Glomerular visceral epithelial cell (primary cell): Measurements from ENCODE around the gene ARFGEF3.
"Not testable (repeated sequence)": the region's sequence is repeated elsewhere in the genome, so short reads cannot be mapped to it uniquely, and the experiment has no call there.

ENCODE experiments used
- DNase-seq: peaks from one replicate; pipeline ENCODE4 v3.0.0-alpha.2; 2016; ENCODE audit errors: extremely low spot score

ARFGEF3 gene

DNA sequence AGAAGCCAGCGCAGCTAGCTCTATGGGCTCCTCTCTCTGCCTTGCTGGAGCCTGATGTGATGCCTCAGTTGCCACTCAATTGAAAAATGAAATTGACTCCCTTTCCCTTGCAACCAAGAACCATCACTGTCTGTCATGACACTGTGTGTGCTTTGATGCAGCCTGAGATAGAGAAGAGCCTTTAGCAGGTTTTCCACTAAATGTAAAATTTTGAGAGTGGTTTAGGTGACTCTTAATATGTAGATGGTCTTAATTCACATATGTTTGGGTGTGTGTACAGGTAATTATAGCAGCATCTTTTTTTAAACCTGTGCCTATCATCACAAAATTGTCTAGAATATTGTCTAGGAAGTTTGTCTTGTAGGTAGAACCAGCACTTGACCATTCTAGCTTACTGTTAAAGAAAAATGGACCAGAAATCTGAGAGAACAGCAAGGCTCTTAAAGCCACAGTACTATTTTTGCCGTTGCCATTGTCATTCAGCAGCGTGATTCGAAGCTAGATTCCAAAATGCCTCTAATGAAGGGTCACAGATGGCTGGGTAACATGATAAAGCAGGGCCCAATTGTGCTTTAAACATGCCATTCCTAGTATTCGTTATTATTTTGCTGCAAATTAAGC lies 1.3 kb downstream of the ARFGEF3 start:
- DNase-seq: no peak

DNA sequence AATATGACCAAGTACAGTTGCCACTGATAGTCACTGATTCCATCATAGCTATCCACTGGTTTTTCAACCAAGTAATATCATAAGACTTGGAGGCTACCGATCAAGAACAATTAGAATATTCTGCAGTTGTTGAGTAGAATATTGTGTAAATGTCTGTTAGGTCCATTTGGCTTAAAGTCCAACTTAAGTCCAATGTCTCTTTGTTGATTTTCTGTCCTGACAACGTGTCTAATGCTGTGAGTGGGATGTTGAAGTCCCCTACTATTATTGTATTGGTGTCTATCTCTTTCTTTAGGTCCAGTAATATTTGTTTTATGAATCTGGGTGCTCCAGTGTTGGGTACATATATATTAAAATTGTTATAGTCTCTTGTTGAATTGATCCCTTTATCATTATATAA lies 13.9 kb downstream of the ARFGEF3 start:
- DNase-seq: no peak

DNA sequence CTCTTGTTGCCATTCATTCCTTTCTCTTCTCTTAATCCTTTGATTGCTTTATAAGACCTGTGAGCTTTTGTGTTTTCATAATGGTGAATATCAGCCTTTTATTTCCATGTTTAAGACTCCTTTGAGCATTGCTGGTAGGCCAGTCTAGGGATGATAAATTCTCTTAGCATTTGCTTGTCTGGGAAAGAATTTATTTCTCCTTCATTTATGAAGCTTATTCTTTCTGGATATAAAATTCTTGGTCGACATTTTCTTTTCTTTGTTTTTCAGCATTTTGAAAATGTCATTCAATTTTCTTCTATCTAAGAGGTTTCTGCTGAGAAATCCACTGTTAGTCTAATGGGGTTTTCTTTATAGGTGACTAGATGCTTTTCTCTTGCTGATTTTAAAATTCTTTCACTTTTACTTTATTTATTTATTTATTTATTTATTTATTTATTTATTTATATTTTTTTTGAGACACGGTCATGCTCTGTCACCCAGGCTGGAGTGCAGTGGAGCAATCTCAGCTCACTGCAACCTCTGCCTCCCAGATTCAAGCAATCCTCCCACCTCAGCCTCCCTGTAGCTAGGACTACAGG lies 15.0 kb downstream of the ARFGEF3 start:
- no peak for DNase-seq

DNA sequence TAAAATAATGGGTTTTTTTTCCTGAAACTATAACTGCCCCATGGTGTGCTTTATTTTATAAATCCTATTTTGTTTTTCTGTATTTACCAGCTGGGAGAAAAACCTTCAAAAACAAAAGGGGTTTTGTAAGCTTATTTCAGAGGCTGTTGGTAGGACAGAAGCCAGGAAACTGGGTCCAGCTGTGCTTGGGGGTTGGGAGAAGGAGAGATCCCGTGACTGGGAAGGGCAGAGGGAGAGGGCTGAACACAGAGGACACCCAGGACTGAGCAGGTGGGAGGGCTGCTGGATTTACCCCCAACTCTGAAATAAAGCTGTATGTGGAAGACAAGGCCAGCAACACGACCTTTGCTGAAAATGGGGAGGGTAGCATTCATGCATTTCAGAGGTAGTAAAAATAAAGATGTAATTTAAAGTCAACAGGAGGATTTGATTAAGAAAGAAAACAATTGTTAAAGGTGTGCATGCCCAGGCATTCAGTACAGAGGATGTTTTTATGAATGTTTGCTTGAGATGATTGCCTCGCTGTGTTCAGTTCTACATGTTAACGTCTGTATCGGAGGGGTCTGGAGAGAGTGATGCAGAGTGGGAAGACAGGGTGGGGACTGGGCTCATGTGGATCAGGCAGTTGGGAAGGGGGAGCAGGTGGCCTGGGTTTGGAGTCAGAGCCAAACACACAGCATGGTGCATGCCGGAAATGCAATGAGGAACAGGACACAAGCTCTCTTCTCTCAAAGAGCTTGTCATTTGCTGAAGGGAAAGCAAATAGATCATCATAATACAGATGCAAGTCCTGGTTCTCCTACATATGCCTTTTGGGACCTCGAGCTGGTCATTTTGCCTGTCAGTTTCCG lies 21.4 kb downstream of the ARFGEF3 start:
- no peak for DNase-seq

DNA sequence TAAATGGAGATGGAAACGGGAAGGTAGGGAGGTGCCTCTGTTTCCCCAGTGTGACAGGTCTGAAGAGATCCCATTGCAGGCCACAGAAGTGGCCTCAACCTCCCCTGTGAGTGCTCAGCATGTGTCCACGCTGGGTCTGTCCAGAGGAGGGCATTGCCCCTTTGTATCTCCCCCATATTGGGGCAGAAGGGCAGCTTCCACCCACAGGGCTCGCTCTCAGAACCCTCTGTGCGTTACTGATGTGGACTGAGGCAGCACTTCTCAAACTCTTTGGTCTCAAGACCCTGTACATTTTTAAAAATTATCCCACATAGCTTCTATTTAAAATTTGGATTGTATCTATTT lies 22.0 kb downstream of the ARFGEF3 start:
- no peak for DNase-seq

DNA sequence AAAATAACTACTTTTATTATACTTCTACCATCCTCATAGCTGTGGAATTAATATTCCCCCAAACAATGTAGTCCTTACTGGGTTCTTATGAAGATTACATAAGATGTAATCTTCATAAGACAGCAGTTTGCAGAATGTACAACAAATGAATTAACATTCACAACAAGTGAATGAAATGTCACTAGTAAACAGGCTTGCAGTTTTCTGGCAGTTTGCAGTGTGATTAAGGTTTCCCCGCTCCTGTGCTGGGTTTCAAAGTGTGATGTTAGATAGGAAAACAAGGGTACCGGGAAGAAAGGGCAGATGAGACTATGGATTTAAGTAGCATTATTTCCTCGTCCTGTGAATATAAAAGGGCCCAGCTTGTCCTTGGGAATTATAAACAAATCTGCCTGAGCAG lies 22.5 kb downstream of the ARFGEF3 start:
- no peak for DNase-seq

DNA sequence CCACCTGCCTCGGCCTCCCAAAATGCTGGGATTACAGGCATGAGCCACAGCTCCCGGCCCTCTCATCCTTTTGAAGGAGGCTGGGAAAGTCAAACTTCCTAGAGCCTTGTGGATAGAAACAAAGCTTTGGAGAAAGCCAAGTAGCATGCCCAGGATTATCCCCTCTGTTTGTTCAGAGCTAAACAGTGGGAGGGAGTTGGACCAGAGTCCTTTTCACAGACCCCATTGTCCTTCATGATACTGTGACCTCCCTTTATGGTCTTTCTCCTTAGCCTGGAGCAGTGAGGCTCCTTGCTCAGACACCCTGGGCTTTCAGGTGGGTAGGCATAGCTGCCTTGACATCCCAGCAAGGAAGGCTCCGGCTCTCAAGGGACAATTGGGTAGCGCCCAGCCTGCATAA lies 25.4 kb downstream of the ARFGEF3 start:
- no peak for DNase-seq

DNA sequence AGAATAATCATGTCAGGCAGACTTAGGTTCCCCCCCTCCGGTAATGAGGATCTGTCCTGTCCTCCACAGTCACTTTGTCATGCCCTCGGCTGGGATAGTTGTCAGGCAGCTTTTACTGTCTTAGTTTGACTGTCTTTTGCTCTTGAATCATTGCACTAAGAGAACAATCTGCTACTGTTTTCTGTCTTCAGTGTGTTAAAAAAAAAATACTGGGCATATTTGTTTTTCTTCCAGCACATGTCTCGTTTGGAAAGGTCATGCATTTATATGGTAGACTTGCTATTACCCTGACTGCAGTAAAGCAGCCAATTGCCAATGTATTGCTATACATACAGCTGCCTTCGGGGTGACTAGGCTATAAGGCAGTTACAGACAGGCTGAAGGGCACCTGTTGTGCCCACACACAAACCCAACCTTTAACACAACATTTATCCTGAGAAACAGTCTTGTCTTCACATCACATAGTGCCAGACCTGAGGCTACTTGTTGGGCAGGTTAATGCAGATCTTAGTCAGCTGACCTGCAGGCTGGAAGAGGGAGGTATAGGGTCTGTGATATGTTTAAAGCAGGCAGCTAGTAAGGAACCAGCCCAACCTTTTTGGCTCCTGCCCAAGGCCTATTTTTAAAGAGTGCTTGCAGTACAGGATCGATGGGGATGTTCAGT lies 26.7 kb downstream of the ARFGEF3 start:
- no peak for DNase-seq

DNA sequence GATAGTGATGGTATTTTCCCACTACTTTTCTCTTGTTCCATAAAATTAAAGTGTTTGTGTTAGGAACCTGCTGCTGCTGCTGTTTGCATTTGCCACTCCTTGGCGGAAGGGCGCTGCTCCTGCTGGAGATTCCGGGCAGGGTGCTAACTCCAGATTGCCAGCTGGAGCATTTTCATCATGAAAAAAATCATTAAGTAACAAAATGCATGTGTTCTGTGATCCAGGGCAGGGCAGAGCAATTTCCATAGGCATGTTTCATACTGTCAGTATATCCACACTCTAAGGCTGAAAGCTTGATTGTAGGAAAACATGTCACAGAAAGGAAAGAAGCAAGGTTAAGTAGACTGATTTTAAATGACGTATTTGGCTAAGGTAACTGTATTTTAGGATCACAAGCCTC lies 32.5 kb downstream of the ARFGEF3 start:
- DNase-seq: no peak

DNA sequence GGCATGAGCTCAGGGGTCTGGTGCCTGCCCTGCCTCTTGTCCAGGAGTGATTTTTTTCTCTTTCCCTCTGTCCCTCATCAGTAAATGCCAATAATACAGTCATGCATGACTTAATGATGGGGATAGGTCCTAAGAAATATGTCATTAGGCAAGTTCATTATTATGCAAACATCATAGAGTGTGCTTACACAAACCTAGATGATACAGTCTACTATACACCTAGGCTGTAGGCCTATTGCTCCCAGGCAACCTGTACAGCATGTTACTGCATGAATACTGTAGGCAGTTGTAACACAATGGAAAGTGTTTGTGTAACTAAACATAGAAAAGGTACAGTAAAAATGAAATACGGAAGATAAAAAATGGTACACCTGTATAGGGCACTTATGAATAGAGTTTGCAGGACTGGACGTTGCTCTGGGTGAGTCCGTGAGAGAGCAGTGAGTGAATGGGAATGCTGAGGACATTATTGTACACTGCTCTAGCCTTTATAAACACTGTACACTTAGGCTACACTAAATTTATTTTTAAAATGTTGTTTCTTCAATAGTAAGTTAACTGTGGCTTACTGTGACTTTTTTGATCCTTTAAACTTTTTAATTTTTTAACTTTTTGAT lies 34.5 kb downstream of the ARFGEF3 start:
- DNase-seq: no peak

DNA sequence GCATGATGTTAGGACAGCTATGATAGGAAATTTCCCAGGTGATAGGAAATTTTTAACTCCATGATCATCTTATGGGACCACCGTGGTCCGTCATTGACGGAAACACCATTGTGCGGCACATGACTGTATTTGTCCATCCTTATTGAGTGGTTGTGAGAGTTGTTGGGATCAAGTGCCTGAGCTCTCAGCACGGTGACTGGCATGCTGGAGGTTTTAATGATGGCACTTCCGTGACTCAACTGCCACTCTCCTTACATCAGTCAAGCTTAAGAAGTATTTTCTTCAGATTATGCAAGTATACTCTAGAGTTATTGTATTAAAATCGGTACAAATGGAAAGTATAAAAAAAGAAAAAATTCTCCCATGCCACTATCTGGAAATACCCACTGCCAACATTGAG lies 35.8 kb downstream of the ARFGEF3 start:
- no peak for DNase-seq

DNA sequence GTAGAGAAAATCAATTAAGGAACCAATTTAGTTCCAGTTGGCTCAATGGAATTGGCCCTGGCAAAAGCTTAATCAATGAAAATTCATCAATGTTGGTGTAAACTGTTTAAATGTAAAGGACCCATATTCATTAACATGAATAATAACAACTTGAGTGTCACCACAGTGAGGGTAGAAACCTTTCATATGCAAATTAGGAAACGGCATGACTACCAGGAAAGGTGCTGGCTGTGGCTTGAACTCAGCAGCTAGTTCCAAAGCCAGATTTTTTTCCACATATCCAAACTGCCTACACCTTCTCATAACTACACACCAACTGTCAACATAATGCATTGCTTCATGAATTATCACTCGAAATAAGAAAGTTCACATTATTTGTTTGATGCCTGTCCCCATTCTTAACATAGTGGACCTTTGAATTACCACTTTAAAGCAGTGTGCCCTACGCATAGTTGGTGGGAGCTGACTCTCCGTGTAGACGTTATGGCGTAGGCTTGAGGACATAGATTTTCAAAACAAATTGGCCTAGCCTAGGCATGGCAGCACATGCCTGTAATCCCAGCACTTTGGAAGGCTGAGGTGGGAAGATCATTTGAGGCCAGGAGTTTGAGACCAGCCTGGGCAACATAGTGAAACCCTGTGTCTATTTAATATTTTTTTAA lies 36.8 kb downstream of the ARFGEF3 start:
- no peak for DNase-seq

DNA sequence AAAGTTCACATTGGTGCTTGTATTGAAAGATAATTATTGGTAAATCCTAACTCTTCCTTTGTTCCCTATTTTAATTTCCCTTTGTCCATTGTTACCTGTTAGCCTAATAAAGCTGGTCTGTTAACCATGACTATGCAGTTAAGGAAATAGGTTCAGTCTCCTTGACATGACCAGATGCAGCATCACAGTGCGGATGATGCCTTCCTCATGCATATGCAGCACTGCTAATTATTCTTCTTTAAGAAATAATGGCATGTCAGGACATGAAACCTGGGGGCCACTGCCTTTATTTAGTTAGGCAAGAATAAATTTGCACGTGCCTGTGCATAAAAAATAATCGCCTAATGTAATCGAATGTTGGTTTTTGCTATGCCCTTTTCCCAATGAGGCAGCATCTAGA lies 40.1 kb downstream of the ARFGEF3 start:
- no peak for DNase-seq

DNA sequence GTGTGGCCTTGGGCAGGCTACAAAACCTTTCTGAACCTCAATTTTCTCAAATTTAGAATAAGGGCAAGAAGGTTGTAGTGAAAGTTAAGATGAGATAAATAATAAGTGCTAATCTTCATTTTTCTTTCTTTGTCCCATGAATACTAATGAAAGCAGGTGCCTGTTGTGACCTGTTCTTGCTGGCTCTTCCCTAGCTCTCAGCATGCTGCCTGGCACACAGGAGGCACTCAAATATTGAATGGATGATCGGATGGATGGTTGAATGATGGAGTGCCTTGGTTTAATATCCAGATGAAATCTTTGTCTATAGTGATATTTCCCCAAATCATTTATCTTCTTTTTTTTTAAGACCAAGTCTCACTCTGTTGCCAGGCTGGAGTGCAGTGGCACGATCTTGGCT lies 41.6 kb downstream of the ARFGEF3 start:
- no peak for DNase-seq

DNA sequence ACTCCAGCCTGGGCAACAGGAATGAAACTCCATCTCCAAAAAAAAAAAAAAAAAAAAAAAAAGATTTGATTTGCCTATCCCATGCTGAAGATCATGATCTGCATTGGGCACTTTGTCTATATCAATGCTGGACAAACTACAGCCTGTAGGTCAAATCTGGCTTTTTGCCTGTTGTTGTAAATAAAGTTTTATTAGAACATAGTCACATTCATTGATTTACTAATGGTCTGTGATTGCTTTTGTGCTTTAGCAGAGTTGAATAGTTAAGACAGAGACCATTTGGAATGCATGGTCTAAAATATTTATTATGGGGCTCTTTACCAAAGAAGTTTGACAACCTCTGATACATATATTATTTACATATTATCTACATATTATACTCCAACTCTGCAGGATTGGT lies 42.6 kb downstream of the ARFGEF3 start:
- no peak for DNase-seq

DNA sequence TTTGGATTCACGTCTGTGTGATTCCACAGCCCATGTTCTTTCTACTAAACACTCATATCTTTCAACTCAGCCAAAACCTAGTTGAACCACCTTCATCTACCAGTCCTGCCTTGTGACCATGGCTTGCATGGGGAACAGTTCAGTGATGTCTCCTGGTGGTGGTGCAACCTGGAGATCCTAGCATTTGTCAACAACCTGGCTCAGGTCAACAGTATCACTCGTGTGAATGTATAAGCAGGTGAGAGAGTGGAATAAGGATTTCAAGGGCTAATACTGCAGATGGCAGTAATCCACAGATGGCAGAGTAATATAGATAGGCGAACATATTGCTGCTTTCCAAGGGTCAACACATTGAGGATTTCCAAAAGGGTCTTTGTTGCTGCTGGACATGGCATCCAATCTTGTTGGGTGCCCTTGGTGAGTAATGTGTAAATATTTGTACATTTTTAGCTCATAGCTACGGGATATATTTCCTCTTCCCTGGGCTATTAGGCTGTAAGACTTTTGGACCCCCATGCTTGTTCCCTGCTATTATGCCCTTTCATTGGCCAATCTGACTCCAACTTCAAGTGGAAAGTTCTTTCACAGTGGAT lies 43.1 kb downstream of the ARFGEF3 start:
- DNase-seq: no peak

DNA sequence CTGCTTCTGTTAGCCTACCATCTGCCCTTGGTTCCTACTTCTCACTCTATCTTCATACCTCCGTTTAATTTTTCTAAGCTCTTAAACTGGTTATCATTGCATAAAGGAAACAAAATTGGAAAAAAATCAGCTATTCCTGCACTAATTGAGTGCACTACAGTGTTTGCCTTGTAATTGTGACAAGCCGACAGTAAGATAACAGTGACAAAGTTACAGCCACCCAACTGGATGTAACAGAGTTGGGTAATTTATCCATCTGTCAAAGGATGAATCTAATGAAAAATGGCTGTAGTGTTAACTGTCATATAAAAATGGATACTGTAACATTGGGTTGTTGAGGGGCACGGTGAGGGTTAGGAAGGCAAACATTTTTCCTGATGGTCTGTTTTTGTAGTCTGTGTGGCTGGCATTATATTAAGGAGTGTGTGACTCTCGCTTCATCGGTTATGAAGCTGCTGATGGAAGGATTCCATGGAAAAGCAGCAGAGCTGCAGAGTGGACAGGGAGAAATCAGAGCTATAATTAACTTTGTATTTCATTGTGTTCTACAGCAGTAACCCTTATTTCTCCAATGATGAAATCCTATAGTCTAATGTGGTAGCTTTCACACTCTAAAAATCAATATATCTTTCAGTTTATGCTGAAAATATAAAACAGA lies 43.8 kb downstream of the ARFGEF3 start:
- no peak for DNase-seq

DNA sequence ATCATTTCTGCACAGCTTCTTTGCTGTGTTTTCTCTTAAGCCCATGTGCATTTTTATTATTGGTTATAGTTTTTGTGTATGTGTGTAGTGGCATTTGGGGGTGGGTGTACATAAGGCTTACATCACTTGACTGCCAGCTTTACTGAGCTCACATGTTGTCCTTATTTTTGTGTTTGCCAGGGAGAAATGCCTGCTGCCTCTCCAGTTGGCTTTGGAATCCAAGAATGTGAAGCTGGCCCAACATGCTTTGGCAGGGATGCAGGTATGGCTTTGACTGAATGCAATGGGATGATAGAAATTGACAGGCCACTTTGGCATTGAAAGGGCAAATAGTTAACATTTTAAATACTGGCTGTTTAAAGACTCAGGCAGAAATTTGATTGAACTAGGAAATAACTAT lies 45.1 kb downstream of the ARFGEF3 start:
- DNase-seq: no peak

DNA sequence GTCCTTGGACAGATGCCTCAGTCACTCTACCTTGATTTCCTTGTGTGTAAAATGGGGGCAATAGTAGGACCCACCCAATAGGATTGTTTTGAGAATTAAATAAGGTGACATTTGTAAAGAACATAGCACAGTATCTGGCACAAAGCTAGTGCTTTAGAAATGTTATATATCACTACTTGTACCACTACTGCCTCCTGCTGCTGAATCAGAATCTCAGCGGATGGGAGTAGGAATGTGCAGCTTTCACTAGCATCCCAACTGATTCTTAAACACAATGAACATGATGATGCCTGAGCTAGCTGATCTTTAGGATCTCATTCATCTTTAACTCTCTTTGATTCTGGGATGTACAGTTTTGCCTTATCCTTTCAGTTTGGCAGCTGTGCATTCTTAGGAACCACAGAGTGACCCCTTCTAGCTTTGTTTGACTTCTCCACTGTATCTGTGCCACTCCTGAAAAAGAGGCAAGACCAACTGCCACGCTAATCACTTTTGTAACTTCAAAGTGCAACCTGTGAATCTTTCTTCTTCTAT lies 49.4 kb downstream of the ARFGEF3 start:
- no peak for DNase-seq

DNA sequence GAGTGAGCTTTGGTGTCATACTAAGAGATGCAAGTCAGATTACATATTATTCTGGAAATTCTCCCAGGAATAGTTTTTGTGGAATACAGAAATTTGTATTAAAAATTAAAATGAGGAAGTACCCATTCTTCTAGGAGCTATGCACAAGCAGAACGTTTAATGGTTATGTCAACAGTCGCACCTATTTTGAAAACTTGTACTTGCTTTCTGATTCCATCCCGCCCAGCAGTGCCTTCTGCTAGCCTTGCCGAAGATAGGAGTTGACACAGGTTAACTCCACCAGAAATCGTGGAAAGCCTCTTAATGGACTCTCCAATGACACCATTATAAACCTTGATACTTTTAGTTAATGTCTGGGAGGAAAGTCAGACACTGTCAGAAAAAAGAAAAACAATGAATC lies 49.9 kb downstream of the ARFGEF3 start:
- DNase-seq: no peak

DNA sequence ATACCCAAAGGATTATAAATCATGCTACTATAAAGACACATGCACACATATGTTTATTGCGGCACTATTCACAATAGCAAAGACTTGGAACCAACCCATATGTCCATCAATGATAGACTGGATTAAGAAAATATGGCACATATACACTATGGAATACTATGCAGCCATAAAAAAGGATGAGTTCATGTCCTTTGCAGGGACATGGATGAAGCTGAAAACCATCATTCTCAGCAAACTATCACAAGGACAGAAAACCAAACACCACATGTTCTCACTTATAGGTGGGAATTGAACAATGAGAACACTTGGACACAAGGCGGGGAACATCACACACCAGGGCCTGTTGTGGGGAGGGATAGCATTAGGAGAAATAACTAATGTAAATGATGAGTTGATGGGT lies 50.8 kb downstream of the ARFGEF3 start:
- DNase-seq: not testable (repeated sequence)
